GM23338 (cell line): Measurements from ENCODE around the gene DYNLRB1. TPM values are rescaled to one million over a fixed set of nuclear protein-coding genes. Genes with fewer than 3 reads are reported as not detected.

ENCODE experiments used
- CREB1 ChIP-seq: fragments of 250-450 bp; sonication (Bioruptor Pico); IDR thresholded peaks from 2 replicates; pipeline ENCODE4 v1.5.0; 2020; ENCODE audit warnings: low read depth, mild to moderate bottlenecking, moderate library complexity
- EZH2phosphoT487 ChIP-seq: fragments of 200-600 bp; sonication (generic); IDR thresholded peaks from one replicate; pipeline ENCODE4 v1.8.1; 2018; ENCODE audit warnings: antibody characterized with exemption; ENCODE audit not compliant: unreplicated experiment
- NANOG ChIP-seq: IDR thresholded peaks from 2 replicates; pipeline ENCODE4 v1.6.1; 2016; ENCODE audit warnings: antibody characterized with exemption, borderline replicate concordance
- POLR2AphosphoS5 ChIP-seq: IDR thresholded peaks from 2 replicates; pipeline ENCODE4 v1.6.1; 2016; ENCODE audit warnings: antibody characterized with exemption, low read depth
- REST ChIP-seq: IDR thresholded peaks from one replicate; pipeline ENCODE4 v1.6.1; 2018; ENCODE audit warnings: antibody characterized with exemption; ENCODE audit not compliant: unreplicated experiment
- STAT1 ChIP-seq: IDR thresholded peaks from one replicate; pipeline ENCODE4 v1.6.1; 2016; ENCODE audit warnings: antibody characterized with exemption; ENCODE audit not compliant: unreplicated experiment
- ZNF114 ChIP-seq: fragments of 250-450 bp; sonication (Bioruptor Pico); IDR thresholded peaks from 2 replicates; pipeline ENCODE4 v1.5.0; 2020; ENCODE audit warnings: mild to moderate bottlenecking, moderate library complexity
- polyA plus RNA-seq: library from polyadenylated mRNA; unstranded; fragments of >200 nt; fragmentation: Nextera tagmentation; extraction: Ambion mirVana; gene quantifications from 2 replicates; pipeline ENCODE4 v1.2.1, GENCODE V29; 2016
- total RNA-seq: library from RNA; depleted of rRNA; stranded (reverse); fragments of >200 nt; shearing (Covaris generic); gene quantifications from 2 replicates; pipeline ENCODE4 v1.2.3, GENCODE V29; 2014
- TF ChIP-seq, protein P1 (sequence below): fragments of 250-450 bp; sonication (Bioruptor Pico); IDR thresholded peaks from 2 replicates; pipeline ENCODE4 v1.5.0; 2020; ENCODE audit warnings: mild to moderate bottlenecking, moderate library complexity

Gene DYNLRB1
- total and polyA plus RNA-seq, 2 experiments from 2014 or later = 107 to 376 TPM

GRCh38 chr20:34529742-34530141 lies 13.5 kb downstream of the DYNLRB1 start (continued):
- TF ChIP-seq, protein P1, sequence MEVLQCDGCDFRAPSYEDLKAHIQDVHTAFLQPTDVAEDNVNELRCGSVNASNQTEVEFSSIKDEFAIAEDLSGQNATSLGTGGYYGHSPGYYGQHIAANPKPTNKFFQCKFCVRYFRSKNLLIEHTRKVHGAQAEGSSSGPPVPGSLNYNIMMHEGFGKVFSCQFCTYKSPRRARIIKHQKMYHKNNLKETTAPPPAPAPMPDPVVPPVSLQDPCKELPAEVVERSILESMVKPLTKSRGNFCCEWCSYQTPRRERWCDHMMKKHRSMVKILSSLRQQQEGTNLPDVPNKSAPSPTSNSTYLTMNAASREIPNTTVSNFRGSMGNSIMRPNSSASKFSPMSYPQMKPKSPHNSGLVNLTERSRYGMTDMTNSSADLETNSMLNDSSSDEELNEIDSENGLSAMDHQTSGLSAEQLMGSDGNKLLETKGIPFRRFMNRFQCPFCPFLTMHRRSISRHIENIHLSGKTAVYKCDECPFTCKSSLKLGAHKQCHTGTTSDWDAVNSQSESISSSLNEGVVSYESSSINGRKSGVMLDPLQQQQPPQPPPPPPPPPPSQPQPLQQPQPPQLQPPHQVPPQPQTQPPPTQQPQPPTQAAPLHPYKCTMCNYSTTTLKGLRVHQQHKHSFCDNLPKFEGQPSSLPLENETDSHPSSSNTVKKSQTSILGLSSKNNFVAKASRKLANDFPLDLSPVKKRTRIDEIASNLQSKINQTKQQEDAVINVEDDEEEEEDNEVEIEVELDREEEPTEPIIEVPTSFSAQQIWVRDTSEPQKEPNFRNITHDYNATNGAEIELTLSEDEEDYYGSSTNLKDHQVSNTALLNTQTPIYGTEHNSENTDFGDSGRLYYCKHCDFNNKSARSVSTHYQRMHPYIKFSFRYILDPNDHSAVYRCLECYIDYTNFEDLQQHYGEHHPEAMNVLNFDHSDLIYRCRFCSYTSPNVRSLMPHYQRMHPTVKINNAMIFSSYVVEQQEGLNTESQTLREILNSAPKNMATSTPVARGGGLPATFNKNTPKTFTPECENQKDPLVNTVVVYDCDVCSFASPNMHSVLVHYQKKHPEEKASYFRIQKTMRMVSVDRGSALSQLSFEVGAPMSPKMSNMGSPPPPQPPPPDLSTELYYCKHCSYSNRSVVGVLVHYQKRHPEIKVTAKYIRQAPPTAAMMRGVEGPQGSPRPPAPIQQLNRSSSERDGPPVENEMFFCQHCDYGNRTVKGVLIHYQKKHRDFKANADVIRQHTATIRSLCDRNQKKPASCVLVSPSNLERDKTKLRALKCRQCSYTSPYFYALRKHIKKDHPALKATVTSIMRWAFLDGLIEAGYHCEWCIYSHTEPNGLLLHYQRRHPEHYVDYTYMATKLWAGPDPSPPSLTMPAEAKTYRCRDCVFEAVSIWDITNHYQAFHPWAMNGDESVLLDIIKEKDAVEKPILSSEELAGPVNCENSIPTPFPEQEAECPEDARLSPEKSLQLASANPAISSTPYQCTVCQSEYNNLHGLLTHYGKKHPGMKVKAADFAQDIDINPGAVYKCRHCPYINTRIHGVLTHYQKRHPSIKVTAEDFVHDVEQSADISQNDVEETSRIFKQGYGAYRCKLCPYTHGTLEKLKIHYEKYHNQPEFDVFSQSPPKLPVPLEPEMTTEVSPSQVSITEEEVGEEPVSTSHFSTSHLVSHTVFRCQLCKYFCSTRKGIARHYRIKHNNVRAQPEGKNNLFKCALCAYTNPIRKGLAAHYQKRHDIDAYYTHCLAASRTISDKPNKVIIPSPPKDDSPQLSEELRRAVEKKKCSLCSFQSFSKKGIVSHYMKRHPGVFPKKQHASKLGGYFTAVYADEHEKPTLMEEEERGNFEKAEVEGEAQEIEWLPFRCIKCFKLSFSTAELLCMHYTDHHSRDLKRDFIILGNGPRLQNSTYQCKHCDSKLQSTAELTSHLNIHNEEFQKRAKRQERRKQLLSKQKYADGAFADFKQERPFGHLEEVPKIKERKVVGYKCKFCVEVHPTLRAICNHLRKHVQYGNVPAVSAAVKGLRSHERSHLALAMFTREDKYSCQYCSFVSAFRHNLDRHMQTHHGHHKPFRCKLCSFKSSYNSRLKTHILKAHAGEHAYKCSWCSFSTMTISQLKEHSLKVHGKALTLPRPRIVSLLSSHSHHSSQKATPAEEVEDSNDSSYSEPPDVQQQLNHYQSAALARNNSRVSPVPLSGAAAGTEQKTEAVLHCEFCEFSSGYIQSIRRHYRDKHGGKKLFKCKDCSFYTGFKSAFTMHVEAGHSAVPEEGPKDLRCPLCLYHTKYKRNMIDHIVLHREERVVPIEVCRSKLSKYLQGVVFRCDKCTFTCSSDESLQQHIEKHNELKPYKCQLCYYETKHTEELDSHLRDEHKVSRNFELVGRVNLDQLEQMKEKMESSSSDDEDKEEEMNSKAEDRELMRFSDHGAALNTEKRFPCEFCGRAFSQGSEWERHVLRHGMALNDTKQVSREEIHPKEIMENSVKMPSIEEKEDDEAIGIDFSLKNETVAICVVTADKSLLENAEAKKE (CRISPR knock-in tag) = no peak
- no peak for TF ChIP-seq ZNF114 (CRISPR knock-in tag)
- TF ChIP-seq NANOG = no peak
- TF ChIP-seq POLR2AphosphoS5 = no peak
- no peak for TF ChIP-seq EZH2phosphoT487
- no peak for TF ChIP-seq REST
- no peak for TF ChIP-seq STAT1
- TF ChIP-seq CREB1 = no peak
